ENCODE results near the gene C3orf70. TPM values are rescaled to one million over a fixed set of nuclear protein-coding genes. Genes with fewer than 3 reads are reported as not detected.

Gene C3orf70
- total RNA-seq, 1 donor from 2014 or later = 5.7 TPM

DNA sequence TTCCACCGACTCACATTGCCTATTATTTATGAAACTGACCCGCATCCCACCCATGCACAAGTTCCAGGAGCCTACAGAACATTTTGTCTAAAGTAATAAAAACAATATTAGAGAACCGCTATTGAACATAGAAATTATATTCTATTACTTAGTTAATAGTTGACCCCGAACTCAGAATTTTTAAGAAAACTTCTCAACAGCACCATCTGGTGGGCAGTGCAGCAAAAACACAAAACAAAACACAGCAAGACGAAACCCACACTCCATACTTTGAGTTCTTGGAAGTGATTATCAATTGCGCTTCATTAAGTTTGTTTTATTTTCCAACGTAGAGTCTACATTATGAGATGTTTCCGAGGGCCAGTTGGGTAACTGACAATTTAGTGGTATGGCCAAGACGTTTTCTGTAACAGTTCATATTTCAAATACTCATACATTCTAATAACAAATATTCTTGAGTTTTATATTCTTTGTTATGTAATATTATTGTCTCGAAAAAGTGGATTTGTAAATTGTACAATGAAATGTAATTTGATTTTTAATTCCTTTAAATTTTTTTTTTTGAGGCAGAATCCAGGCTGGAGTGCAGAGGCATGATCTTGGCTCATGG lies 24.0 kb upstream of the C3orf70 start:
- FAIRE-seq = peak; percentile 39
- peaks cover 4% of the 10 kb centered on the region for H3K4me1 ChIP-seq (ENCODE audit: insufficient read depth, low read length)
- TF ChIP-seq EZH2 (IDR thresholded peaks at IDR 0.05; ENCODE audit: insufficient read depth, low read length) (no peak), CTCF (IDR thresholded peaks at IDR 0.05; ENCODE audit: insufficient read depth, low read depth, low read length) (peak; percentile 78)
- H4K20me1 ChIP-seq (ENCODE audit: insufficient read depth, low read length) = no peaks in the 10 kb centered on the region
- no peak overlapping the region for H3K4me3 ChIP-seq (ENCODE audit: insufficient read depth, low read depth, low read length)
- no peak overlapping the region for H3K9ac ChIP-seq (ENCODE audit: low read length)
- H3K4me3 Mint-ChIP-seq (ENCODE audit: unreplicated experiment) = no peak overlapping the region
- H3K36me3 Mint-ChIP-seq (ENCODE audit: low read depth, unreplicated experiment) = no peaks in the 10 kb centered on the region
- H3K27me3 ChIP-seq (ENCODE audit: insufficient read depth, low read length) = peaks cover 8% of the 10 kb centered on the region
- peaks cover 7% of the 10 kb centered on the region for H3K4me1 Mint-ChIP-seq (ENCODE audit: low read depth, unreplicated experiment)
- H3K27ac ChIP-seq (ENCODE audit: low read depth, low read length) = no peak overlapping the region
- no peaks in the 10 kb centered on the region for H3K27me3 Mint-ChIP-seq (ENCODE audit: low read depth, unreplicated experiment)
- no peak for DNase-seq (ENCODE audit: low read depth)
- H3K4me2 ChIP-seq (ENCODE audit: low read length) = no peak overlapping the region
- H3K79me2 ChIP-seq (ENCODE audit: insufficient read depth, low read length) = no peaks in the 10 kb centered on the region
- H2AFZ ChIP-seq (ENCODE audit: low read depth, low read length) = no peak overlapping the region
- H3K9me3 ChIP-seq (ENCODE audit: insufficient read depth, low read depth, low read length) = no peaks in the 10 kb centered on the region
- no peaks in the 10 kb centered on the region for H3K9me3 Mint-ChIP-seq (ENCODE audit: unreplicated experiment)
- H3K27ac Mint-ChIP-seq (ENCODE audit: unreplicated experiment) = no peak overlapping the region
- no peaks in the 10 kb centered on the region for H3K36me3 ChIP-seq (ENCODE audit: insufficient read depth, low read length)

DNA sequence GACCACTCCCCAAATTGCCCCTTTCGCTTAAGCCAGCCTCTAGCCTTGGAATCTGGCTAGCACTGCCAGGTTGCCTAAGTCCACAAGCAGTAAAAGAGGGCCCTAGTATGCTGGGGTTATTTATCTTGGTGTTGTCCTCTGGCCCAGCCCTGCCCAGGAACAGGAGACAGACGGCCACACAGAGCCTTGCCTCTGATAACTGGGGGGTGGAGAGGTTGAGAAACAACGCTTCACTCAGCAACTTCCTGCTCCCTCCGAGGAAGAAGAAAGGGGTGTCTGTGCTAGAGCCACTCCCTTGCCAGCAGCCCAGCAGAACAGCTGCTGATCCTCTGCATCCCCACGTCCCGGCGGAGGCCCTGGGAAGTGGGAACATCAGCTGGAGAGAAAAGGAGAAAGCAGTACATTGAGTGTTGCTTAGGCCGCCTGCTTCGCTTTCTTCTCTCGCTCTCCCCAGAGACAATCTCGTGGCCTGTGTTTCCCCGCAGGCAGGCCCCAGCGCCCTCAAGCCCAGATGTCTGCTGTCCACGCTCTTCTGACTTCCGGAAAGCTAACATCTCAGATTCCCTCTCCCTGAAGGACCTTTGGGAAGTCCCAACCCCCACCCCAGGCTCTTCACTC lies 22.6 kb upstream of the C3orf70 start:
- peak overlapping the region; percentile 88 for H2AFZ ChIP-seq (ENCODE audit: low read depth, low read length)
- Mint-ChIP-seq H3K27ac (ENCODE audit: unreplicated experiment) (peak overlapping the region; percentile 91), H3K4me3 (ENCODE audit: unreplicated experiment) (peak overlapping the region; percentile 70), H3K9me3 (ENCODE audit: unreplicated experiment) (no peaks in the 10 kb centered on the region), H3K36me3 (ENCODE audit: low read depth, unreplicated experiment) (no peaks in the 10 kb centered on the region), H3K27me3 (ENCODE audit: low read depth, unreplicated experiment) (no peaks in the 10 kb centered on the region), H3K4me1 (ENCODE audit: low read depth, unreplicated experiment) (peaks cover 7% of the 10 kb centered on the region)
- no peak for TF ChIP-seq CTCF (IDR thresholded peaks at IDR 0.05; ENCODE audit: insufficient read depth, low read depth, low read length)
- TF ChIP-seq EZH2 (IDR thresholded peaks at IDR 0.05; ENCODE audit: insufficient read depth, low read length) = no peak
- peak overlapping the region; percentile 52 for H3K4me2 ChIP-seq (ENCODE audit: low read length)
- H3K27me3 ChIP-seq (ENCODE audit: insufficient read depth, low read length) = peaks cover 2% of the 10 kb centered on the region
- H3K9me3 ChIP-seq (ENCODE audit: insufficient read depth, low read depth, low read length) = no peaks in the 10 kb centered on the region
- no peaks in the 10 kb centered on the region for H3K79me2 ChIP-seq (ENCODE audit: insufficient read depth, low read length)
- H3K9ac ChIP-seq (ENCODE audit: low read length) = no peak overlapping the region
- no peaks in the 10 kb centered on the region for H4K20me1 ChIP-seq (ENCODE audit: insufficient read depth, low read length)
- H3K4me3 ChIP-seq (ENCODE audit: insufficient read depth, low read depth, low read length) = no peak overlapping the region
- H3K4me1 ChIP-seq (ENCODE audit: insufficient read depth, low read length) = peaks cover 4% of the 10 kb centered on the region
- FAIRE-seq (no peak), DNase-seq (ENCODE audit: low read depth) (no peak)
- H3K36me3 ChIP-seq (ENCODE audit: insufficient read depth, low read length) = no peaks in the 10 kb centered on the region
- no peak overlapping the region for H3K27ac ChIP-seq (ENCODE audit: low read depth, low read length)
